GM11168 (cell line): Measurements from ENCODE around the gene ST8SIA5.

ENCODE experiments used
- in situ Hi-C: fragments of 300-500 bp; cut with MboI; formaldehyde crosslinking; loops from one replicate; pipeline ENCODE4 v1.12.0; 2022; ENCODE audit warnings: low sequenced_read_pairs; ENCODE audit not compliant: unreplicated experiment

Gene ST8SIA5

GRCh38 chr18:46750626-46751025 lies 6.2 kb downstream of the ST8SIA5 start:
- in situ Hi-C loops, result no loop called here

GRCh38 chr18:46748466-46748865 lies 8.4 kb downstream of the ST8SIA5 start:
- in situ Hi-C loops, result no loop called here

DNA sequence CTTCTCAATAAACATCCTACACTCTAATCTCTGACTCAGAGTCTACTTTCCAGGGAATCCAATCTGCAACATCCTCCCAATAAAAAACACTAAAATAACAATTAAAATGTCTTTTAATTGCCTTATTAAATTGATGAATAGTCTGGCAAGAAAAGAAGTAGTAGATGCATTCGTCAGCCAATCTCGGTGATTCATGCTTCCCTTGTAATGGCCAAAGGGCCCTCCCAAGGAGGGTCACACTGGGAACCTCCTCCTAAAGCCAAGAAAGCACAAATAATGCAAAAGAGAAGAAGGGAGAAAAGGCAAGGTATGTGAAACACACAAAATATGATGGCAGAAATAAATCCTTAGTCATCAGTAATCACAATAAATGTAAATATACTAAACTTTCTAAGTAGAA lies 16.8 kb downstream of the ST8SIA5 start:
- in situ Hi-C loops, result no loop called here

DNA sequence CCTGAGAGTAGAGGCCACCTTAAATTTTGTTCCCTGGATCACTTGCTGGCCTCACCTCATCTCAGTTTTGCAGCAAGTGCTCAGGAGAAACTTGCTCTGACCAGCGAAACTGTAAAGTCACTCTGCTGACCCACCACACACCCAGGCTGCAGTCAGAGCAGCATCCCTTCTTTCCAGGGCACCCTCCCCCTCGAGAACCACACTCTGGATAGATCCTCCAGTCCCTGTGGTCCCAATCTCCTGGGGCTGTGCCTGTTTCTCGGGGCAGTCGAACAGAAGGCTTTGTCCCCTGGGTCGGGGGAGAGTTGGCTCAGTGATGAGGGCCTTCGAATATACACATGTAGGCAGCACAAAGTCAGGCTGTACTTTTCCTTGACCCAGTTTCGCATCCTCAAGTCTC lies 18.4 kb downstream of the ST8SIA5 start:
- in situ Hi-C loops, result no loop called here

DNA sequence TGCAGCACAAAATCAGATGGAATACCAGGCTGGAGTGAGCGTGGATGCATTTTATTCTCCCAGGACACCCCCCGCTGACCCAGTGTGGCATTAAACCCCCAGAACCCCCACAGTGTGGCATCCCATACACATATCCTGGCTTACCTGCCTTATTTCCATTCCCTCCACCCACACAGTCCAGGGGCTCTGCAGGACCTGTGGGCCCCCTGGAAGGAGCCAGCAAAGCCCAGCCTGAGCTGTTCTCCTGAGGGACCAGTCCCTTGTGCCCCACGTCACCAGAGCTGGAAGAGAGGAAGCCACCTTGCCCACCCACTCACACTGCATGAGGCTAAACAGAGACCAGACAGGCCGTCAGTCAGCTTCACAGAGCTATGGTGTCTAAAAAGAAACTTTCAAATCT lies 20.1 kb downstream of the ST8SIA5 start:
- in situ Hi-C loops, result no loop called here

DNA sequence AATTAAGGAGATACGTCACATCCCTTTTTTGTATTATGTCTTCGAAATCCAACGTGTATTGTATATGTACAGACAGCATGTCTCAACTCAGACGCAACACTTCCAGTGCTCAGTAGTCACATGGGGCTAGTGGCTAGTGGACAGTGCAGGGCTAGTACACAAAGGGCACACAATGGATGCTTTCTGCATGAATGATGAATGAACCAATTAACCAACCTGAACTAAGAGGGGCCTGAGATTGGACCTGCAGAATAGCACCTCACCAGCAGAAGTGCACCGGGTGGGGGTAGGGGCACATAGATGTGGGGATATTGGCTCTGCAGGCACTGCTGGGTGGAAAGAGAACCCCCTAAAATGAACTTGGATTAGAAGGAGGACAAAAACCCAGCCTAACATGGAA lies 20.7 kb downstream of the ST8SIA5 start:
- in situ Hi-C loops, result no loop called here

GRCh38 chr18:46734981-46735380 lies 21.9 kb downstream of the ST8SIA5 start:
- in situ Hi-C loops, result no loop called here

- in situ Hi-C loops, result no loop called here
Measured at GRCh38 chr18:46733872-46734271, 23.0 kb downstream of the ST8SIA5 start.

- in situ Hi-C loops, result no loop called here
Measured at GRCh38 chr18:46732801-46733200, 24.1 kb downstream of the ST8SIA5 start.

DNA sequence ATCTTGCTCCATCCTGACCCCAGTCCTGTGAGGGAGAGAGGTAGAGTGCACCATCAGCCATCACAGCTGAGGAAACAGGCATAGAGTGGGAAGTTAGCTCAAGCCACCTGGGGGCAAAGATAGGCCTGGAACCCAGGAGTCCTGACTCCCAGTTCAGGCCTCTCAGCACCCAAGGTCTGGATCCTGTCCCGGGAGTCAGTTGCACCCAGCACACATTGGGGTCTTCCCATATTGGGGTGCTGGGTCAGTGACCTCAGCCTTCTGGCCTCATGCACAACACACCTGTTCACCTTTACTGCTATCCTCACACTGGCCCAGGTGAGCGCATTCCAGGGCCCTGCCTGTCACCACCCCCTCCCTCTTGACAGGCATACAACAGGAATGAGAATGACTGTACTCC lies 24.7 kb downstream of the ST8SIA5 start:
- in situ Hi-C loops, result no loop called here

DNA sequence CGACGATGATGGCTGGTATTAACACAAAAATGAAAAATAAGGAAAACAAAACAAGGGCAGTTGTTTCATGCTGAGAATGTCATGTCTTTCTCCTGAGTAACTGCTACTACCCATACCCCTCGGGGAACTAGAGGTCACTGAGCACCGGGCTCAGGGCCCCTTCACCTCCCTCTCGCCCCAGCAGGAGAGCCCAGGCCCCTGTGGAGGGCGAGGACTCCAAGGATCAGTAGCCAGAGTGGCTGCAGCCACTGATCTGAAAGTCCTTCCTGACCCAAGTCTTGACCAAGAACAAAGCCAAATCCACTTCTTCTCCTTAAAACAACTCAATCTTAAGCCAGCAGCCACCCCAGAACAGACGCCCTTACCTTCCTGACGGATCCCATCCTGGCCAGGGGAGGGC lies 25.5 kb downstream of the ST8SIA5 start:
- in situ Hi-C loops, result no loop called here

DNA sequence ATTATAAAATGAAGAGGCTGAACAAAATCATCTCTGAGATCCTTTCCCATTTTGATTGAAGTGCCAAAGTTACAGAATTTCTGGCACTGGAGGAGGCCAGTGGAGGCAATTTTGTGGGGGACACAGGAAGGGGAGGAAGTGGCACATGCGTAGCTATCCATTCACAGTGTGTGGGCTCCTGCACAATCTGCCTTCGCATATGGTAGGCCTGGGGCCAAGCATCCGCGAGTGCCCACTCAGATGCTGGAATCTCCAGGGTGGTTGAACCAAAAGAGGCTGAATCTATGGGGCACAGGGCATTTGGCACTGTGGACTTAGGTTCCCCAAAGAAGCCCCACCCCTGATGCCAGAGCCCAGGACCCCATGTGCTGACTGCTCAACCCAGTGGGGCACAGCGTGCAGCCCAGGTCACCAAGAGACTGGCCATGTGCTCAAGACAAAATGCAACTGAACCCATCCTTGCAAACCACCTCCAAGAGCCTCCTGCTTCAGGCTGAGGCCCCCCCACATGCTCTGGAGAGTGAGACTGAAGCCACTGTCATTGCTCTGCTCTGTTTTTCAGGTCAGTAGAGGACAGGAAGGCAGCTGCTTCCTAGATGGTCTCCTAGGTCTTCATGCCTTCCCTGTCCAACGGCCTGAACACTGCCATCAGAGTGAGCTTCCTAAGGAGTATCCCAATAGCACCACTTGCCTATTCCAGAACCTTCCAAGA lies 28.5 kb downstream of the ST8SIA5 start:
- in situ Hi-C loops, result no loop called here

GRCh38 chr18:46727177-46727576 lies 29.7 kb downstream of the ST8SIA5 start:
- in situ Hi-C loops, result no loop called here

DNA sequence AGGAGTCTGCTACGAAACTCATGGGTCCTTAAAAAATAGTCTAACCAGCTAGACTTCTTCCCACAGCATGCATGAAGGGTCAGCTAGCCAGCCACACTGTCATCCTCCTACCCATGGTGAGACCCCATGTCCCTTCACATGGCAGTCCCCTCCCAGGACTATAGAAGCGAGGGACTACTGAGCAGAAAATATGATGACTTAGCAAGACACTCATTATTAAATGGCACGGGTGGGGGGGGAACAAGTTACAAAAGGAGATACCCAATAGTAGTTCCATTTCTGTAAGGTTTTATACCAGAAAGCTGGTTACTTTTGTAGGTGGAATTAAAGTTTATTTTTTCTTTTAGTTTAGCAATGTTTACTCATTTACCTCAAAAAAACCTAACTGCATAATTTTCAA lies 31.5 kb downstream of the ST8SIA5 start:
- in situ Hi-C loops, result no loop called here

DNA sequence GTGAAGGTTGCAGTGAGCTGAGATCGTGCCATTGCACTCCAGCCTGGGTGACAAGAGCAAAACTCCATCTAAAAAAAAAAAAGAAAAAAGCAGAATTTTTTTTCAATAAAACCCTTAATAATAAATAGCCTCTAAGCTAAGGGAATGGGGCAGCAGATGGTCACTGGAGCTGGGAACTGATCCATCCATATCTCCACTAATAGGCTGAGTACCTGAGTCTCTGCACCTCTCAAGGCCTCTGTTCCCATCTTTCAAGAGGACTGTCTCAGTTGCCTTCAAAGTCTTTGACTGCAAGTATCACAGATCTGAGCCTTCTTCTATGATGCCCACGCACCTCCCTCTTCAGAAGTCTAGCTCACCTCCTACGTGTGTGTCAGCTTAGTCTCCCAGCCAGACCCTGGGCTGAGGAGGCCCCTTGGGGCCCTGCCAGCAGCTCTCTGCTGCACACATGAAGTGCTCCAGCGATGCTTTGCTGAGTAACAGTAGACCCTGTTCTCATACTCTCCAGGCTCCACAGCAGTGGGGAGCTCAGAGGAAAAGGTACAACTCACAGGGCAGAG lies 32.9 kb downstream of the ST8SIA5 start:
- in situ Hi-C loops, result no loop called here

- in situ Hi-C loops, result no loop called here
Measured at GRCh38 chr18:46722051-46722450, 34.8 kb downstream of the ST8SIA5 start.

DNA sequence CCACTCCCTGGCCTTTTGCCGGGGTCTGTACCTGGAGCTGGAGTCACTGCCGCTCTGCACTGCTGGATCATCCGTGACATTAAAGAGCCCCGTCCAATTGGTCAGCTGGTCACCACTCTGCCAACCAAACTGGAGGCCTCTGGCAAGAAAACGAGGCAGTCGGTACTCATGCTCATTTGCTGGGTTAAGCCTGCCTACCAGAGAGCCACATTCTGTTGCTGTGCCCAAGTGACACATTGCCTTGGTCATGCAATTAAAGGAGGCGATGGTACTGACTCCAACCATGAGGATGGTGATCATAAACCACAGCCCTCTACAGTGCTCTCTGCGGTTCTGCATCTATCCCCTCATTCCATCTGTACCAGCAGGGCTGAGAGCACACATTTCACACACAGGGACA lies 35.5 kb downstream of the ST8SIA5 start:
- in situ Hi-C loops, result no loop called here

GRCh38 chr18:46720521-46720920 lies 36.3 kb downstream of the ST8SIA5 start:
- in situ Hi-C loops, result no loop called here

DNA sequence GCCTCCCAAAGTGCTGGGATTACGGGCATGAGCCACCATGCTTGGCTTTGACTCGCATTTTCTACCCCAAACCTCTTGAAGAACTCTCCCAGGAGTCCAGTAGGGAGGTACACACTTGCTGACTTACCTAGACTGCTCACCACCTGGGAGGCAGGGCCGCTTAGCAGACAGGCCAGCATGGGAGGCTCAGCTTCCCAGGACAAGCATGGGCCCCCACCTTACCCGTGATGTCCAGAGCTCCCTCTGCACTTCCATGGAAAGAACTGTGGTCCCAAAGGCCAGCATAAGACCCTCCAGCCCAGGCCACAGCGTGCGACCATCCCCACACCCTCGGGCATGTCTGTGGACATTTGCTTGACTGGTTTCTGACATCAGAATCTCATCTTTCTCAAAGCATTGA lies 36.8 kb downstream of the ST8SIA5 start:
- in situ Hi-C loops, result no loop called here

- in situ Hi-C loops, result loop anchor here (10.0 kb wide), 1 partner anchor 305 kb away; no protein-coding TSS in a partner anchor
Measured at GRCh38 chr18:46719388-46719787, 37.5 kb downstream of the ST8SIA5 start.

DNA sequence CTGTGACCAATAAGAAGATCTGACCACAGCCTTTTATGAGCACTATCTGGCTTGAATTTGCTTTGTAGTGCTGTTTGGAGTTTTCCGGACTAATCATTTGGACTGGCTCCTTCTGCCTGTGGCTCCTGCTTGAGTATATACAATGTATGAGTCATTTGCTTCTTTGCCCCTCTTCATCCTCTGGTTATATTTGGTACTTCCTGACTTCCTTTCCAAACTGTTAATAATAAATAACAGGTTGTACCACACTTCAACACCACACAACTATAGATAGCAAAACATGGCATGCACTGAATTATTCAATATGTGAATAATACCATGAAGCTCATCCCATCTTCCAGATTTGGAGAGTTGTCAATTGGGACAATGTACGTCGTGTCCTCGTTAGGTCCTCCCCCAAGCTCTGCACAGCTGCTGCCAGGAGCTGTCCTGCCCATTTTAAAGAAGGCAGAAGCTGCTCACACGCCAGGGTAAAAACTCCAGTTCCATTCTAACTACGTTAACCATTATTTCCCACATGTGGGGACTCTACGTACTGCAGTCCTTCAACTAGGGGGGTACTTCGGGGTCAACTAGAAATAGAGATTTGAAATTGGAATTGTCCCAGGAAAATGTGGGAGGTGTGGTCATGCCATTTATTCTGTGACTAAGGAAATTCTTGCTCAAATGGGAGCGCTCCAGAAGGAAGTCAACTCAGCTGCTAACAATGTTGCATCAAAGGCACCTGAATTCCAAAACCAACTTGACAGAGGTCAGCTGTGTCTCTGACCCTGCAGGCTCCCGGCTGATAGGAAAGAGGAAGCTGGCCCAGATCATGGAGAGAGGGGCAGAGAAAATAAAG lies 38.1 kb downstream of the ST8SIA5 start:
- in situ Hi-C loops, result loop anchor here (10.0 kb wide), 1 partner anchor 306 kb away; no protein-coding TSS in a partner anchor
